Kidney (tissue), 22 donors: ENCODE measurements around the gene LARGE1. TPM values are rescaled to one million over a fixed set of nuclear protein-coding genes. Genes with fewer than 3 reads are reported as not detected.

Experiments
- DNase-seq, 5 donors: peaks; one replicate each; pipeline ENCODE4 v3.0.0-alpha.2; 2013 to 2020
- FAIRE-seq: peaks from 2 replicates; lab custom pipeline; 2012; peaks lifted over from hg19 to GRCh38; lab: Jason Lieb, UNC
- H3K27ac ChIP-seq, 2 donors: one replicate each; pipeline ENCODE4 v1.7.0; 2013; ENCODE audit warnings: low read depth in 2 of 2, low read length in 2 of 2, inconsistent platforms in 1 of 2
- H3K27me3 ChIP-seq: one replicate; pipeline ENCODE4 v1.7.1; 2013; ENCODE audit warnings: low read length, inconsistent platforms; ENCODE audit not compliant: control insufficient read depth, insufficient read depth
- H3K36me3 ChIP-seq, 3 donors: one replicate each; pipeline versions ENCODE4 v1.7.0 to v1.7.1; 2013; ENCODE audit warnings: low read length in 3 of 3, control low read depth in 1 of 3, inconsistent platforms in 1 of 3; ENCODE audit not compliant: insufficient read depth in 3 of 3, control insufficient read depth in 2 of 3
- H3K4me1 ChIP-seq, 3 donors: one replicate each; pipeline versions ENCODE4 v1.7.0 to v1.7.1; 2013; ENCODE audit warnings: low read length in 3 of 3, inconsistent platforms in 1 of 3, low read depth in 1 of 3; ENCODE audit not compliant: control insufficient read depth in 2 of 3, insufficient read depth in 2 of 3
- H3K4me3 ChIP-seq, 3 donors: one replicate each; pipeline versions ENCODE4 v1.7.0 to v1.8.1; 2013; ENCODE audit warnings: low read length in 3 of 3, control low read depth in 1 of 3, inconsistent platforms in 1 of 3
- H3K9ac ChIP-seq, 3 donors: one replicate each; pipeline versions ENCODE4 v1.7.0 to v1.7.1; 2013; ENCODE audit warnings: low read length in 3 of 3, control low read depth in 1 of 3, inconsistent platforms in 1 of 3
- H3K9me3 ChIP-seq, 3 donors: one replicate each; pipeline versions ENCODE4 v1.7.0 to v1.7.1; 2013; ENCODE audit warnings: low read length in 3 of 3, control low read depth in 1 of 3, inconsistent platforms in 1 of 3; ENCODE audit not compliant: control insufficient read depth in 2 of 3, insufficient read depth in 1 of 3
- intact Hi-C: fragments of 100-400 bp; cut with DNase I; formaldehyde crosslinking; loops from one replicate; pipeline ENCODE4 v1.11.1; 2022
- long read RNA-seq, 10 donors: library from polyadenylated mRNA in 1 of 10; unstranded in 1 of 10; transcript quantifications; one replicate each; pipeline ENCODE4 v2.0.0 and lab custom pipeline, GENCODE V29; 2021 to 2026
- polyA plus RNA-seq: library from polyadenylated mRNA; stranded (reverse); fragments of 350-450 nt; fragmentation: Illumina TruSeq; extraction: RNeasy Lipid Tissue Mini Kit (QIAGEN cat#74804); gene quantifications from one replicate; pipeline ENCODE4 v1.2.3, GENCODE V29; 2014; ENCODE audit warnings: low read depth, low replicate concordance; ENCODE audit not compliant: insufficient read depth
- total RNA-seq: library from RNA; stranded (reverse); fragmentation: NEBNext Ultra II Directional; extraction: Animal tissue kit (Norgen Biotek cat#: 25700); gene quantifications from one replicate; pipeline ENCODE4 v1.2.1, GENCODE V29; 2021
- TF ChIP-seq, protein P1 (sequence below): IDR thresholded peaks from 3 replicates; pipeline ENCODE4 v1.5.1; 2012; ENCODE audit warnings: mild to moderate bottlenecking, moderate library complexity, borderline replicate concordance; ENCODE audit not compliant: insufficient read depth; ENCODE audit errors: extremely low read depth
- donor health status: control.
- donor health status: control.
- donor health status: control.
- donor health status: control.
- donor health status: control.
- donor health status: DM: yes; HTN: yes; CAD: no.
- donor health status: Normal renal cell carcinoma (clear cell type).

LARGE1 gene
- total RNA-seq (22.9 TPM), polyA plus RNA-seq (5.0 TPM)
- long read RNA-seq, donor 1, full-length matches to known transcripts: 7 of 7 reads
- long read RNA-seq, donor 1, partial matches to known transcripts: 0 of 7 reads
- long read RNA-seq, donor 1, other reads (novel, unspliced or antisense): 0 of 7 reads
- long read RNA-seq, donor 2, full-length matches to known transcripts: 1 of 13 reads
- long read RNA-seq, donor 2, partial matches to known transcripts: 12 of 13 reads
- long read RNA-seq, donor 2, other reads (novel, unspliced or antisense): 0 of 13 reads
- long read RNA-seq, donor 3, full-length matches to known transcripts: 1 of 21 reads
- long read RNA-seq, donor 3, partial matches to known transcripts: 14 of 21 reads
- long read RNA-seq, donor 3, other reads (novel, unspliced or antisense): 6 of 21 reads
- long read RNA-seq, donor 4, full-length matches to known transcripts: 5 of 5 reads
- long read RNA-seq, donor 4, partial matches to known transcripts: 0 of 5 reads
- long read RNA-seq, donor 4, other reads (novel, unspliced or antisense): 0 of 5 reads
- long read RNA-seq, donor 5: 0 reads
- long read RNA-seq, donor 6: 0 reads
- long read RNA-seq, donor 7, full-length matches to known transcripts: 1 of 16 reads
- long read RNA-seq, donor 7, partial matches to known transcripts: 4 of 16 reads
- long read RNA-seq, donor 7, other reads (novel, unspliced or antisense): 11 of 16 reads
- long read RNA-seq, donor 8, full-length matches to known transcripts: 4 of 4 reads
- long read RNA-seq, donor 8, partial matches to known transcripts: 0 of 4 reads
- long read RNA-seq, donor 8, other reads (novel, unspliced or antisense): 0 of 4 reads
- long read RNA-seq, donor 9, full-length matches to known transcripts: 1 of 8 reads
- long read RNA-seq, donor 9, partial matches to known transcripts: 7 of 8 reads
- long read RNA-seq, donor 9, other reads (novel, unspliced or antisense): 0 of 8 reads
- long read RNA-seq, donor 10, full-length matches to known transcripts: 3 of 9 reads
- long read RNA-seq, donor 10, partial matches to known transcripts: 6 of 9 reads
- long read RNA-seq, donor 10, other reads (novel, unspliced or antisense): 0 of 9 reads

DNA sequence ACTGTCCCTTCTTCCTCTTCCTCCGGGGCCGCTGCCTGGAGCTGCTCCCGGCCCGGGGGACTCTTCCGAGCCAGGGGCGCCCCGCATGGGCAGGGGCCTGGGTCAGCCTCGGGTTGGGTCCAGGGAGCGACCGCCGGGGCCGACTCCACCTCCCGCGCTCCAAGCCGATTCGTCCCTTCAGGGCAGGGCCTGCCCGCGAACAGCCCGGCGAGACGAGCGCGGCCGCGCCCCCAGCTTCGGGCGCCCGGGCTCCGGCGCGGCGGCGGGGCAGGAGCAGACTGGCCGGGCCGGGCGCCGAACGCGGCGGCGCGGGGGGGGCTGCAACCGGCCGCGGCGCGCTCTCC lies at the start of gene LARGE1:
LARGE1 (minus strand) TSS at position 280 of the 344 bp plus-strand sequence.
- FAIRE-seq (no peak), DNase-seq (peak in 4 of 5 donors; percentile 33 to 70 (median 55))
- H3K9ac ChIP-seq: peak within 1 kb of the TSS; percentile 43 to 63 (median 43)
- TF ChIP-seq, protein P1, sequence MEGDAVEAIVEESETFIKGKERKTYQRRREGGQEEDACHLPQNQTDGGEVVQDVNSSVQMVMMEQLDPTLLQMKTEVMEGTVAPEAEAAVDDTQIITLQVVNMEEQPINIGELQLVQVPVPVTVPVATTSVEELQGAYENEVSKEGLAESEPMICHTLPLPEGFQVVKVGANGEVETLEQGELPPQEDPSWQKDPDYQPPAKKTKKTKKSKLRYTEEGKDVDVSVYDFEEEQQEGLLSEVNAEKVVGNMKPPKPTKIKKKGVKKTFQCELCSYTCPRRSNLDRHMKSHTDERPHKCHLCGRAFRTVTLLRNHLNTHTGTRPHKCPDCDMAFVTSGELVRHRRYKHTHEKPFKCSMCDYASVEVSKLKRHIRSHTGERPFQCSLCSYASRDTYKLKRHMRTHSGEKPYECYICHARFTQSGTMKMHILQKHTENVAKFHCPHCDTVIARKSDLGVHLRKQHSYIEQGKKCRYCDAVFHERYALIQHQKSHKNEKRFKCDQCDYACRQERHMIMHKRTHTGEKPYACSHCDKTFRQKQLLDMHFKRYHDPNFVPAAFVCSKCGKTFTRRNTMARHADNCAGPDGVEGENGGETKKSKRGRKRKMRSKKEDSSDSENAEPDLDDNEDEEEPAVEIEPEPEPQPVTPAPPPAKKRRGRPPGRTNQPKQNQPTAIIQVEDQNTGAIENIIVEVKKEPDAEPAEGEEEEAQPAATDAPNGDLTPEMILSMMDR: no peak
- peaks cover 5 to 19% (median 6%) of the 10 kb centered on the region in 3 donors for H3K4me1 ChIP-seq
- H3K27me3 ChIP-seq: no peaks in the 10 kb centered on the region
- H3K9me3 ChIP-seq: no peaks in the 10 kb centered on the region
- H3K36me3 ChIP-seq: no peaks in the 10 kb centered on the region
- intact Hi-C loops: loop anchor here (10.0 kb wide), 1 partner anchor 615 kb away; no protein-coding TSS in a partner anchor
- peak within 1 kb of the TSS in 1 of 2 donors; percentile 9 for H3K27ac ChIP-seq
- peak within 1 kb of the TSS; percentile 70 to 80 (median 78) for H3K4me3 ChIP-seq

DNA sequence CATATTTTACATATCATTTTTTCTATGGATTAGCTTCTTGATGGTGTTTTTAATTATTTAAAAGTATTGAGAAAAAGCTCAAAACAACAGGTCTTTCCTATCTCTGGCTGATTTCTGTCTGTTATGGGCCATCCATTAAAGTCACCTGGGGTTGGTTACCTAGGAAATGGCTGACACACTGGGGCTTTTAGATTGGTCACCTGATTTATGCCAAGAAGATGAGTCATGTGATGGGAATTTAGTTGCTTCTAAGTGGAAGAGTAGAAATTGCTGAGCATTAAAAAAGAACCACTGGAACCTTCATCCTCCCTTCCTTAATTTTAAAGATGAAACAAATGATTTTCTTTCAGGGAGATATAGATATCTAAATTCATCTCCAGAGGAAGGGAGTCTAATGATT lies 48.8 kb upstream of the LARGE1 start:
- Histone ChIP-seq H3K4me3 (no peak overlapping the region), H3K36me3 (no peaks in the 10 kb centered on the region), H3K9me3 (no peaks in the 10 kb centered on the region), H3K27me3 (no peaks in the 10 kb centered on the region), H3K27ac (no peak overlapping the region), H3K9ac (no peak overlapping the region), H3K4me1 (no peaks in the 10 kb centered on the region)
- FAIRE-seq: no peak
- TF ChIP-seq, protein P1: no peak
- intact Hi-C loops: no loop called here
- peak in 1 of 5 donors; percentile 32 for DNase-seq

DNA sequence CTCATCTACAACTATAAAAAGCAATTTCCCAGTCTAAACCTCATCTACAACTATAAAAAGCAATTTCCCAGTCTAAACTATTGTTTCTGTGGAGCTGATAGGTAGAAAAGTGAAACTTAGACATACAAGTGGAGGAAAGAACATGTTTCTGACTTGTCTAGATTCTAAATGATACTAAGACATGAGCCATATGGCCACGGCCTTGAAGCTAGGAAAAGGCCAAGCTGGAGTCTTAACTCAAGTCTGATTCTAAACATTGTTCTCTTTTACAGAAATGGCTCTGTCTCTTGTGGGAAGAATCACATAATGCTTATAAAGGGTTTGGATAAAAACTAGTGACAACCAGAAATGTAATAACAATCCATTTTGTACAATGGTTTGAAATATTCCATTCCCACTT lies 43.8 kb upstream of the LARGE1 start:
- H3K36me3 ChIP-seq: no peaks in the 10 kb centered on the region
- no peak overlapping the region for H3K4me3 ChIP-seq
- intact Hi-C loops: no loop called here
- H3K27ac ChIP-seq: no peak overlapping the region
- FAIRE-seq: no peak
- H3K27me3 ChIP-seq: no peaks in the 10 kb centered on the region
- DNase-seq: peak in 2 of 5 donors; percentile 44 to 80
- no peaks in the 10 kb centered on the region for H3K9me3 ChIP-seq
- TF ChIP-seq, protein P1: no peak
- H3K9ac ChIP-seq: no peak overlapping the region
- no peaks in the 10 kb centered on the region for H3K4me1 ChIP-seq
